H1 (cell line): ENCODE results near the gene ACBD6. TPM values are rescaled to one million over a fixed set of nuclear protein-coding genes. Genes with fewer than 3 reads are reported as not detected.

Experiments used
- CTCF ChIA-PET: fragments of 300-600 bp; sonication (Branson Sonifier 250); formaldehyde crosslinking; loops from one replicate; lab custom pipeline; 2021; ENCODE audit not compliant: partially characterized antibody; lab: Charles Lee
- POLR2A ChIA-PET: fragments of 300-600 bp; sonication (Branson Sonifier 250); formaldehyde crosslinking; loops from one replicate; lab custom pipeline; 2021; ENCODE audit warnings: inconsistent platforms; ENCODE audit not compliant: partially characterized antibody; lab: Charles Lee
- DNase-seq, 2 experiments: peaks; one replicate each; pipeline versions ENCODE4 v3.0.0 to v3.0.0-alpha.2; 2010 to 2022; ENCODE audit warnings: low spot score in 2 of 2, low read depth in 1 of 2, mixed read lengths in 1 of 2
- FAIRE-seq: peaks from 2 replicates; lab custom pipeline; 2011; peaks lifted over from hg19 to GRCh38; lab: Jason Lieb, UNC
- H2AFZ ChIP-seq: 2 replicates; pipeline ENCODE4 v1.8.1; 2012; ENCODE audit warnings: low read length, inconsistent platforms
- H2AK5ac ChIP-seq: 2 replicates; pipeline ENCODE4 v1.6.1; 2013; ENCODE audit warnings: low read depth, low read length
- H2BK120ac ChIP-seq: replicated peaks from 2 replicates; pipeline ENCODE3; 2013; ENCODE audit warnings: low read depth, low read length, inconsistent platforms
- H2BK12ac ChIP-seq: 2 replicates; pipeline ENCODE4 v1.6.1; 2013; ENCODE audit warnings: low read depth, low read length
- H2BK15ac ChIP-seq: 2 replicates; pipeline ENCODE4 v1.6.1; 2013; ENCODE audit warnings: low read length
- H2BK20ac ChIP-seq: 2 replicates; pipeline ENCODE4 v1.6.1; 2013; ENCODE audit warnings: low read length
- H2BK5ac ChIP-seq: 2 replicates; pipeline ENCODE4 v1.6.1; 2013; ENCODE audit warnings: low read depth, low read length
- H3K14ac ChIP-seq: 2 replicates; pipeline ENCODE4 v1.6.1; 2013; ENCODE audit warnings: inconsistent platforms; ENCODE audit not compliant: insufficient read length
- H3K18ac ChIP-seq: 2 replicates; pipeline ENCODE4 v1.6.1; 2013; ENCODE audit warnings: low read length; ENCODE audit errors: extremely low read depth
- H3K23ac ChIP-seq: 2 replicates; pipeline ENCODE4 v1.6.1; 2013; ENCODE audit warnings: inconsistent platforms; ENCODE audit not compliant: insufficient read length
- H3K23me2 ChIP-seq: 2 replicates; pipeline ENCODE4 v1.6.1; 2013; ENCODE audit warnings: low read depth, low read length
- H3K27ac ChIP-seq: 2 replicates; pipeline ENCODE4 v1.6.1; 2011; ENCODE audit warnings: low read depth, low read length, inconsistent platforms
- H3K27me3 ChIP-seq, 4 experiments: replicated peaks in 1 of 4; 1 replicate in 1 of 4; 2 replicates in 3 of 4; pipeline versions ENCODE4 v1.6.1 to v1.8.1; 2011 to 2013; ENCODE audit warnings: low read length in 3 of 4, mild to moderate bottlenecking in 3 of 4, inconsistent platforms in 2 of 4, mixed read lengths in 2 of 4, moderate library complexity in 1 of 4; ENCODE audit not compliant: control insufficient read depth in 3 of 4, insufficient read depth in 3 of 4; ENCODE audit errors: extremely low read depth in 1 of 4
- H3K36me3 ChIP-seq, 4 experiments: 2 replicates each; pipeline versions ENCODE4 v1.6.1 to v1.8.1; 2011 to 2013; ENCODE audit warnings: mild to moderate bottlenecking in 4 of 4, low read length in 3 of 4, moderate library complexity in 2 of 4, control low read depth in 1 of 4, inconsistent platforms in 1 of 4; ENCODE audit not compliant: insufficient read depth in 4 of 4, control insufficient read depth in 2 of 4
- H3K4ac ChIP-seq: replicated peaks from 2 replicates; pipeline ENCODE3; 2013; ENCODE audit warnings: low read length, low read depth, mixed read lengths, inconsistent platforms; ENCODE audit not compliant: insufficient read length
- H3K4me1 ChIP-seq, 4 experiments: replicated peaks in 1 of 4; 1 replicate in 1 of 4; 2 replicates in 3 of 4; pipeline versions ENCODE4 v1.6.1 to v1.8.1; 2011 to 2013; ENCODE audit warnings: low read length in 3 of 4, inconsistent platforms in 2 of 4, mixed read lengths in 1 of 4; ENCODE audit not compliant: insufficient read depth in 4 of 4, control insufficient read depth in 3 of 4
- H3K4me2 ChIP-seq, 2 experiments: 2 replicates each; pipeline versions ENCODE4 v1.6.1 to v1.8.1; 2011 to 2013; ENCODE audit warnings: low read depth in 2 of 2, low read length in 2 of 2, control low read depth in 1 of 2, inconsistent platforms in 1 of 2, mild to moderate bottlenecking in 1 of 2; ENCODE audit not compliant: insufficient read depth in 1 of 2
- H3K4me3 ChIP-seq, 4 experiments: fragments of 200-600, 300-600 bp in 1 of 4; sonication (generic), shearing (Covaris generic), sonication (Bioruptor Twin) in 1 of 4; 2 replicates each; pipeline versions ENCODE4 v1.5.1 to v1.8.1; 2011 to 2016; ENCODE audit warnings: low read length in 4 of 4, low read depth in 3 of 4, control low read depth in 2 of 4, inconsistent platforms in 2 of 4, mild to moderate bottlenecking in 2 of 4, mixed read lengths in 1 of 4, moderate library complexity in 1 of 4; ENCODE audit not compliant: insufficient read depth in 2 of 4; ENCODE audit errors: extremely low read depth in 1 of 4
- H3K56ac ChIP-seq: replicated peaks from 2 replicates; pipeline ENCODE3; 2013; ENCODE audit warnings: low read depth, mild to moderate bottlenecking, mixed read lengths, low read length, inconsistent platforms; ENCODE audit not compliant: insufficient read length
- H3K79me1 ChIP-seq: 2 replicates; pipeline ENCODE4 v1.6.1; 2013; ENCODE audit warnings: low read depth, low read length, control low read depth
- H3K79me2 ChIP-seq, 2 experiments: 2 replicates each; pipeline versions ENCODE4 v1.6.1 to v1.8.1; 2012 to 2013; ENCODE audit warnings: low read length in 2 of 2, mild to moderate bottlenecking in 2 of 2, inconsistent platforms in 1 of 2; ENCODE audit not compliant: insufficient read depth in 2 of 2, control insufficient read depth in 1 of 2
- H3K9ac ChIP-seq, 4 experiments: replicated peaks in 1 of 4; 1 replicate in 1 of 4; 2 replicates in 3 of 4; pipeline versions ENCODE4 v1.6.1 to v1.8.1; 2011 to 2013; ENCODE audit warnings: low read depth in 3 of 4, low read length in 3 of 4, control low read depth in 2 of 4, mild to moderate bottlenecking in 2 of 4, moderate library complexity in 2 of 4, inconsistent platforms in 1 of 4; ENCODE audit errors: extremely low read depth in 1 of 4
- H3K9me3 ChIP-seq, 2 experiments: 2 replicates each; pipeline versions ENCODE4 v1.6.1 to v1.8.1; 2012 to 2013; ENCODE audit warnings: mild to moderate bottlenecking in 2 of 2, moderate library complexity in 2 of 2, control low read depth in 1 of 2, inconsistent platforms in 1 of 2, low read depth in 1 of 2, low read length in 1 of 2, mixed read lengths in 1 of 2; ENCODE audit not compliant: insufficient read depth in 2 of 2
- H4K20me1 ChIP-seq, 2 experiments: replicated peaks in 1 of 2; 2 replicates each; pipeline versions ENCODE3 to v1.8.1; 2011 to 2013; ENCODE audit warnings: inconsistent platforms in 2 of 2, low read length in 2 of 2, mild to moderate bottlenecking in 1 of 2; ENCODE audit not compliant: insufficient read depth in 2 of 2, control insufficient read depth in 1 of 2
- H4K5ac ChIP-seq: 2 replicates; pipeline ENCODE4 v1.6.1; 2013; ENCODE audit warnings: low read length, low read depth, mixed read lengths, inconsistent platforms; ENCODE audit not compliant: insufficient read length
- H4K8ac ChIP-seq: 2 replicates; pipeline ENCODE4 v1.8.0; 2013; ENCODE audit warnings: mild to moderate bottlenecking, moderate library complexity, low read length, inconsistent platforms; ENCODE audit not compliant: insufficient read depth; ENCODE audit errors: extremely low read depth
- H4K91ac ChIP-seq: replicated peaks from 2 replicates; pipeline ENCODE3; 2013; ENCODE audit warnings: low read length, mixed read lengths, inconsistent platforms; ENCODE audit not compliant: insufficient read length
- CBX8 ChIP-seq: fragments of 300-800, 300-1000 bp; sonication (generic); IDR thresholded peaks from 2 replicates; pipeline ENCODE4 v1.7.1; 2016; ENCODE audit warnings: low read depth, low read length, borderline replicate concordance
- CHD2 ChIP-seq: IDR thresholded peaks from 2 replicates; pipeline ENCODE4 v1.6.1; 2012; ENCODE audit warnings: low read length, improper control_type of control experiment
- HDAC6 ChIP-seq: IDR thresholded peaks from one replicate; pipeline ENCODE4 v1.7.1; 2012; ENCODE audit warnings: low read depth, mild to moderate bottlenecking, inconsistent platforms, low read length, moderate library complexity
- RFX5 ChIP-seq: IDR thresholded peaks from 2 replicates; pipeline ENCODE4 v1.6.1; 2011; ENCODE audit warnings: low read depth, low read length, improper control_type of control experiment, borderline replicate concordance
- RNF2 ChIP-seq: fragments of 200-900, 300-1000 bp; sonication (generic); IDR thresholded peaks from 2 replicates; pipeline ENCODE4 v1.7.1; 2016; ENCODE audit warnings: borderline replicate concordance, low read depth, mild to moderate bottlenecking, antibody characterized with exemption, low read length; ENCODE audit not compliant: poor library complexity, severe bottlenecking; ENCODE audit errors: missing control alignments
- SIRT6 ChIP-seq: IDR thresholded peaks from one replicate; pipeline ENCODE4 v1.7.1; 2012; ENCODE audit warnings: low read length, inconsistent platforms
- SP4 ChIP-seq: IDR thresholded peaks from 2 replicates; pipeline ENCODE4 v1.6.1; 2012; ENCODE audit warnings: low read length, inconsistent platforms
- SUZ12 ChIP-seq: fragments of 200-600 bp; sonication (generic); IDR thresholded peaks from 2 replicates; pipeline ENCODE4 v1.6.1; 2012; ENCODE audit warnings: mild to moderate bottlenecking, inconsistent platforms, low read length, moderate library complexity, mixed read lengths
- TBP ChIP-seq: IDR thresholded peaks from 2 replicates; pipeline ENCODE4 v1.6.1; 2011; ENCODE audit warnings: low read depth, low read length, improper control_type of control experiment
- WGBS, 2 experiments: shearing (Covaris generic) in 1 of 2; methylation state at CpG; one replicate each; pipeline versions ENCODE4 v1.1.6 to v1.1.7; 2013 to 2015; ENCODE audit warnings: low lambda C conversion rate in 2 of 2, mixed read lengths in 2 of 2, inconsistent platforms in 1 of 2, low coverage in 1 of 2, missing lambda C conversion rate in 1 of 2; ENCODE audit not compliant: insufficient replicate concordance in 2 of 2, insufficient coverage in 1 of 2, insufficient read length in 1 of 2; ENCODE audit errors: extremely low coverage in 1 of 2, missing lambda C conversion rate in 1 of 2; 5-methylcytosine and 5-hydroxymethylcytosine counted together
- polyA plus RNA-seq, 7 experiments: library from polyadenylated mRNA; depleted of rRNA in 3 of 7; stranded (reverse) in 5 of 7; unstranded in 2 of 7; fragments of >200 nt in 5 of 7; fragments of 200-250 nt in 2 of 7; gene quantifications; 1 replicate in 5 of 7; 2 replicates in 1 of 7; 4 replicates in 1 of 7; pipeline versions ENCODE4 v1.2.1 to v1.2.3, GENCODE V29; 2011 to 2013; ENCODE audit warnings: missing spikeins in 2 of 7, mixed read lengths in 2 of 7
- total RNA-seq: library from RNA; stranded (reverse); fragmentation: NEBNext Ultra II Directional; extraction: Animal tissue kit (Norgen Biotek cat#: 25700); gene quantifications from 2 replicates; pipeline ENCODE4 v1.2.1, GENCODE V29; 2021
- TF ChIP-seq, protein P1 (sequence below): IDR thresholded peaks from 2 replicates; pipeline ENCODE4 v1.6.1; 2011; ENCODE audit warnings: low read length, improper control_type of control experiment

Gene ACBD6
- total and polyA plus RNA-seq, 2 of the 8 experiments (the other 6 are each of a cell fraction or from before 2014, with no cell fraction given), result 52.0 to 67.7 TPM

DNA sequence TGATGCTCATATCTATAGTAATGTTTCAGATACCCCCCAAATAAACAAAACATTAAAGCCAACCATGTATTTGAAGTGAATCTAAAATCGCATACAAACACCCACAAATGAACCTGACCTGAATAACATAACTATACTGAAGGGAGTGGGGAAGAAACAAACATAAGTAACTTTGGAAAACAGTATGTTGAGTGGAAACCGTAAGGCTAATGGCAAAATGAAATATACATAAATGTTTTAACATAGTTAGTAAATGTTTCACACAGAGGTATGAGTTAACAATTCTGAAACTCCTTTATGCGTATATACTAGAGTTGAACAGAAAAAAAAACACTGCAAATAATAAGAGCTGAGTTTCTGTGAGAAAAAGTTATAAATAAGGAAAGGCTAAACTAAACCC, 125.6 kb downstream of the ACBD6 start:
- Histone ChIP-seq H3K4me1 (peaks cover 0 to 4% (median 0%) of the 10 kb centered on the region in 4 experiments; a peak in 2 of 7 replicates), H3K18ac (no peak overlapping the region), H2BK12ac (no peak overlapping the region), H3K4me2 (no peak overlapping the region), H4K8ac (no peak overlapping the region), H3K4me3 (no peak overlapping the region), H3K79me2 (peaks cover 0 to 36% of the 10 kb centered on the region in 2 experiments; a peak in 2 of 4 replicates), H2AFZ (no peak overlapping the region), H3K23ac (no peak overlapping the region), H3K9ac (no peak overlapping the region), H3K27ac (no peak overlapping the region), H3K27me3 (no peaks in the 10 kb centered on the region), H2BK20ac (no peak overlapping the region), H2BK120ac (no peak overlapping the region), H3K14ac (no peak overlapping the region), H3K23me2 (no peaks in the 10 kb centered on the region; the same call in 1 of the 2 replicates), H2BK5ac (no peak overlapping the region), H3K56ac (no peak overlapping the region), H4K5ac (no peak overlapping the region), H3K4ac (no peak overlapping the region), H3K9me3 (peaks cover 0 to 5% of the 10 kb centered on the region in 2 experiments; a peak in 2 of 4 replicates), H3K36me3 (no peaks in the 10 kb centered on the region; a peak in 2 of 8 replicates), H2AK5ac (no peak overlapping the region), H4K20me1 (no peaks in the 10 kb centered on the region), H4K91ac (no peak overlapping the region), H3K79me1 (peaks cover 2% of the 10 kb centered on the region; the same call in 1 of the 2 replicates), H2BK15ac (no peak overlapping the region)
- ChIA-PET CTCF (interaction anchor here (1.8 kb wide), 1 partner anchor 124 kb away, joined by 4 read pairs; no protein-coding TSS in a partner anchor), POLR2A (no interaction called here)
- DNase-seq (no peak), FAIRE-seq (no peak)
- 92% methylated on average over 3 of the region's 3 CpGs; no CpG with 5 or more reads in 1 of the 2 experiments for WGBS, 2 experiments
- TF ChIP-seq TBP (no peak), SUZ12 (no peak), RNF2 (no peak), CBX8 (no peak), HDAC6 (no peak), SP4 (no peak), CHD2 (no peak), SIRT6 (no peak), RFX5 (no peak)
- TF ChIP-seq, protein P1, sequence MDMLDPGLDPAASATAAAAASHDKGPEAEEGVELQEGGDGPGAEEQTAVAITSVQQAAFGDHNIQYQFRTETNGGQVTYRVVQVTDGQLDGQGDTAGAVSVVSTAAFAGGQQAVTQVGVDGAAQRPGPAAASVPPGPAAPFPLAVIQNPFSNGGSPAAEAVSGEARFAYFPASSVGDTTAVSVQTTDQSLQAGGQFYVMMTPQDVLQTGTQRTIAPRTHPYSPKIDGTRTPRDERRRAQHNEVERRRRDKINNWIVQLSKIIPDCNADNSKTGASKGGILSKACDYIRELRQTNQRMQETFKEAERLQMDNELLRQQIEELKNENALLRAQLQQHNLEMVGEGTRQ, result no peak
